NCI-H1694 treated with DMSO at 0.1 percent for 48 hours (cell line): Measurements from ENCODE around the gene PDHB.
A peak's percentile ranks its signal among the peaks of the same experiment; 100 is the strongest.
"Not testable (repeated sequence)": the region's sequence is repeated elsewhere in the genome, so short reads cannot be mapped to it uniquely, and the experiment has no call there.

ENCODE experiments used
- DNase-seq: peaks from one replicate; lab custom pipeline; 2025; lab: John Stamatoyannopoulos, UW

The PDHB gene

GRCh38 chr3:58433400-58434167 is at the start of gene PDHB:
PDHB (minus strand) TSS chr3:58433832; CDS start chr3:58433809, 23 bp downstream.
- peak; percentile 56 for DNase-seq

- DNase-seq = no peak
Measured at GRCh38 chr3:58482917-58483636, 49.4 kb upstream of the PDHB start.

- DNase-seq = no peak
Measured at GRCh38 chr3:58480309-58480708, 46.7 kb upstream of the PDHB start.

GRCh38 chr3:58478781-58479180 is 45.1 kb upstream of the PDHB start:
- DNase-seq = no peak

GRCh38 chr3:58474967-58475578 is 41.4 kb upstream of the PDHB start:
- no peak for DNase-seq

- DNase-seq = no peak
Measured at GRCh38 chr3:58474348-58474911, 40.8 kb upstream of the PDHB start.

GRCh38 chr3:58473275-58473674 is 39.6 kb upstream of the PDHB start:
- no peak for DNase-seq

GRCh38 chr3:58471025-58471887 is 37.6 kb upstream of the PDHB start:
- peak; percentile 45 for DNase-seq

GRCh38 chr3:58470363-58471024 is 36.9 kb upstream of the PDHB start:
- DNase-seq = no peak

GRCh38 chr3:58469096-58469495 is 35.5 kb upstream of the PDHB start:
- no peak for DNase-seq

GRCh38 chr3:58466899-58467563 is 33.4 kb upstream of the PDHB start:
- DNase-seq = no peak

- DNase-seq = no peak
Measured at GRCh38 chr3:58464866-58465265, 31.2 kb upstream of the PDHB start.

- DNase-seq = no peak
Measured at GRCh38 chr3:58463942-58464271, 30.3 kb upstream of the PDHB start.

GRCh38 chr3:58463181-58463941 is 29.7 kb upstream of the PDHB start:
- DNase-seq = peak; percentile 33

- DNase-seq = no peak
Measured at GRCh38 chr3:58462829-58463180, 29.2 kb upstream of the PDHB start.

GRCh38 chr3:58459160-58459559 is 25.5 kb upstream of the PDHB start:
- no peak for DNase-seq

- no peak for DNase-seq
Measured at GRCh38 chr3:58452176-58452575, 18.5 kb upstream of the PDHB start.

- DNase-seq = no peak
Measured at GRCh38 chr3:58441514-58442450, 8.2 kb upstream of the PDHB start.

- not testable (repeated sequence) for DNase-seq
Measured at GRCh38 chr3:58440996-58441355, 7.3 kb upstream of the PDHB start.
